ENCODE measurements around the gene TRPV5.

TRPV5 gene

GRCh38 chr7:142867097-142867378 lies 66.5 kb downstream of the TRPV5 start:
- H3K4me3 ChIP-seq (ENCODE audit: low read depth, low read length), result no peak overlapping the region
- no peak for DNase-seq (ENCODE audit: low read depth)
- no peak for TF ChIP-seq CTCF (IDR thresholded peaks at IDR 0.05; ENCODE audit: control insufficient read depth, extremely low read depth, insufficient read depth)

GRCh38 chr7:142866361-142867096 lies 67.0 kb downstream of the TRPV5 start:
- no peak for DNase-seq (ENCODE audit: low read depth)
- H3K4me3 ChIP-seq (ENCODE audit: low read depth, low read length), result no peak overlapping the region
- peak; percentile 90 for TF ChIP-seq CTCF (IDR thresholded peaks at IDR 0.05; ENCODE audit: control insufficient read depth, extremely low read depth, insufficient read depth)

GRCh38 chr7:142865766-142866165 lies 67.8 kb downstream of the TRPV5 start:
- TF ChIP-seq CTCF (IDR thresholded peaks at IDR 0.05; ENCODE audit: control insufficient read depth, extremely low read depth, insufficient read depth), result no peak
- no peak overlapping the region for H3K4me3 ChIP-seq (ENCODE audit: low read depth, low read length)
- DNase-seq (ENCODE audit: low read depth), result no peak

- DNase-seq (ENCODE audit: low read depth), result no peak
- no peak overlapping the region for H3K4me3 ChIP-seq (ENCODE audit: low read depth, low read length)
- TF ChIP-seq CTCF (IDR thresholded peaks at IDR 0.05; ENCODE audit: control insufficient read depth, extremely low read depth, insufficient read depth), result no peak
These were observed 68.4 kb downstream of the TRPV5 start for GRCh38 chr7:142864980-142865747.

GRCh38 chr7:142863891-142864685 lies 69.5 kb downstream of the TRPV5 start:
- DNase-seq (ENCODE audit: low read depth), result no peak
- no peak for TF ChIP-seq CTCF (IDR thresholded peaks at IDR 0.05; ENCODE audit: control insufficient read depth, extremely low read depth, insufficient read depth)

GRCh38 chr7:142862786-142863400 lies 70.7 kb downstream of the TRPV5 start:
- no peak for TF ChIP-seq CTCF (IDR thresholded peaks at IDR 0.05; ENCODE audit: control insufficient read depth, extremely low read depth, insufficient read depth)
- H3K4me3 ChIP-seq (ENCODE audit: low read depth, low read length), result no peak overlapping the region
- DNase-seq (ENCODE audit: low read depth), result no peak

More at GRCh38 chr7:142863891-142864685, 69.5 kb downstream of the TRPV5 start:
- no peak overlapping the region for H3K4me3 ChIP-seq (ENCODE audit: low read depth, low read length)

Measured in LNCaP clone FGC (cell line).